ENCODE results near the gene SERPINA3.

DNA sequence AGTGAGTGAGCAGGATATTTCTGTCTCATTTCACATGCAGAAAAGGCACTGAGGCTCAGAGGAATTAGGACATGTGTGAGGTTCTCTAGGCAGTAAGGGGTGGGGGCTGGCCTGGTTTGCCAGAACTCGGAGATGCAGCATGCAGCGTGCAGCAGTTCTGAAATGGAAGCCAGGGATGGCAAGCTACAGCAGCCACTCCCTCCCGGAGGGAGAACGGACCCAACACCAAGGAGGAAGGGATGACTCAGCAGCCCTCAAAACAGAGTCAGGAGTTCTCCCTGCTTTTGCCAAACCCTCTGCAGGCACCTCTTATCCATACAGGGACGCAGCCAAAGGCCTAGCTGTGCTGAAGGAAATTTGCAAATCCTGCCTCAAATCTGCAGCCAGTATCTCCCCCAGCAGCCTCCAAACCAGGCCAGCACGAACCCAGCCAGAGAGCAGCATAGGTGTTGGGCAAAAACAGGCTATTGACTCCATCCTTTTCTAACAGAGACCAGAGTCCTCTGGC is 10.3 kb upstream of the SERPINA3 start:
- TF ChIP-seq CTCF (conservative IDR thresholded peaks at IDR 0.05 in 1 of 2, IDR thresholded peaks at IDR 0.05 in 1 of 2; ENCODE audit: extremely low read depth in 1 of 2, insufficient read depth in 1 of 2, low read depth in 1 of 2, low read length in 2 of 2) = no peak
- TF ChIP-seq EZH2 (IDR thresholded peaks at IDR 0.05; ENCODE audit: borderline replicate concordance, low read length) = no peak
